K562 (cell line): Measurements from ENCODE around the gene SAE1. TPM values are rescaled to one million over a fixed set of nuclear protein-coding genes. Genes with fewer than 3 reads are reported as not detected.

Experiments
- ARID4B ChIP-seq: sonication (generic); formaldehyde crosslinking; IDR thresholded peaks from 2 replicates; pipeline ENCODE4 v1.8.0; 2022; ENCODE audit warnings: mild to moderate bottlenecking, missing genetic modification reagents
- ATF7 ChIP-seq: fragments of 450-650 bp; IDR thresholded peaks from 2 replicates; pipeline ENCODE4 v1.7.1; 2014; ENCODE audit warnings: mild to moderate bottlenecking, moderate library complexity
- BRCA1 ChIP-seq, 2 experiments: fragments of 450-650 bp in 1 of 2; sonication (generic) in 1 of 2; formaldehyde crosslinking in 1 of 2; IDR thresholded peaks; 2 replicates each; pipeline versions ENCODE4 v1.5.0 to v1.6.1; 2017 to 2020; ENCODE audit warnings: mild to moderate bottlenecking in 1 of 2, missing genetic modification reagents in 1 of 2
- CBFA2T2 ChIP-seq: fragments of 450-650 bp; conservative IDR thresholded peaks from 2 replicates; pipeline ENCODE4 v1.6.1; 2017; ENCODE audit warnings: mild to moderate bottlenecking
- CEBPG ChIP-seq, 3 experiments: fragments of 200-800 bp in 1 of 3; sonication (Bioruptor generic) in 1 of 3; sonication (generic) in 1 of 3; formaldehyde crosslinking in 1 of 3; IDR thresholded peaks in 2 of 3; conservative IDR thresholded peaks in 1 of 3; 2 replicates each; pipeline versions ENCODE4 v1.6.1 to v1.8.0; 2016 to 2022; ENCODE audit warnings: missing compliant biosample characterization in 2 of 3, missing genetic modification characterization in 2 of 3, mild to moderate bottlenecking in 1 of 3, missing genetic modification reagents in 1 of 3
- CHCHD3 ChIP-seq: fragments of 250-450 bp; sonication (Bioruptor Pico); IDR thresholded peaks from 2 replicates; pipeline ENCODE4 v2.1.2; 2022; ENCODE audit warnings: mild to moderate bottlenecking
- DDX20 ChIP-seq: fragments of 450-650 bp; IDR thresholded peaks from 2 replicates; pipeline ENCODE4 v1.6.1; 2016; ENCODE audit warnings: missing genetic modification characterization, low read depth, mild to moderate bottlenecking, missing compliant biosample characterization, moderate library complexity
- KDM5B ChIP-seq: fragments of 200-600 bp; sonication (generic); IDR thresholded peaks from 2 replicates; pipeline ENCODE4 v1.6.1; 2012; ENCODE audit warnings: low read depth, mild to moderate bottlenecking, moderate library complexity, low read length, control low read depth, inconsistent platforms; ENCODE audit not compliant: insufficient replicate concordance
- MCM2 ChIP-seq: fragments of 450-650 bp; IDR thresholded peaks from 2 replicates; pipeline ENCODE4 v1.6.1; 2017; ENCODE audit warnings: low read depth, mild to moderate bottlenecking
- NCOA2 ChIP-seq, 2 experiments: fragments of 450-650 bp; IDR thresholded peaks; 2 replicates each; pipeline ENCODE4 v1.6.1; 2018; ENCODE audit warnings: mild to moderate bottlenecking in 2 of 2, moderate library complexity in 1 of 2; ENCODE audit not compliant: partially characterized antibody in 2 of 2
- PHF21A ChIP-seq: fragments of 450-650 bp; IDR thresholded peaks from 2 replicates; pipeline ENCODE4 v1.6.1; 2017; ENCODE audit warnings: low read depth, borderline replicate concordance
- PURB ChIP-seq: sonication (generic); formaldehyde crosslinking; IDR thresholded peaks from 2 replicates; pipeline ENCODE4 v1.9.0; 2021; ENCODE audit warnings: low read depth, mild to moderate bottlenecking, missing genetic modification reagents
- RBM15 ChIP-seq: fragments of 200-400 bp; formaldehyde crosslinking; IDR thresholded peaks from 2 replicates; pipeline ENCODE4 v1.6.1; 2018; ENCODE audit warnings: mild to moderate bottlenecking, low read length, moderate library complexity; ENCODE audit not compliant: insufficient read depth
- RFX7 ChIP-seq: fragments of 250-450 bp; sonication (Bioruptor Pico); IDR thresholded peaks from 2 replicates; pipeline ENCODE4 v1.5.1; 2021; ENCODE audit warnings: mild to moderate bottlenecking
- SIN3A ChIP-seq, 2 experiments: fragments of 150-350 bp in 1 of 2; IDR thresholded peaks; 2 replicates each; pipeline ENCODE4 v1.6.1; 2011 to 2016; ENCODE audit warnings: borderline replicate concordance in 2 of 2, low read depth in 2 of 2, low read length in 2 of 2, mild to moderate bottlenecking in 2 of 2, moderate library complexity in 2 of 2; ENCODE audit not compliant: control insufficient read depth in 1 of 2
- TAF7 ChIP-seq: fragments of 450-650 bp; IDR thresholded peaks from 2 replicates; pipeline ENCODE4 v1.6.1; 2016; ENCODE audit warnings: missing genetic modification characterization, missing compliant biosample characterization
- TCF15 ChIP-seq: fragments of 250-450 bp; sonication (Bioruptor Pico); IDR thresholded peaks from 2 replicates; pipeline ENCODE4 v1.8.0; 2022; ENCODE audit warnings: moderate library complexity, mild to moderate bottlenecking, inconsistent platforms
- ZNF239 ChIP-seq: fragments of 250-450 bp; sonication (Bioruptor Pico); IDR thresholded peaks from 2 replicates; pipeline ENCODE4 v1.4.0; 2020; ENCODE audit warnings: mild to moderate bottlenecking
- ZNF274 ChIP-seq: IDR thresholded peaks from 2 replicates; pipeline ENCODE4 v1.6.1; 2011; ENCODE audit warnings: low read depth, mild to moderate bottlenecking, low read length, moderate library complexity, borderline replicate concordance
- ZNF347 ChIP-seq: fragments of 450-650 bp; formaldehyde crosslinking; IDR thresholded peaks from 2 replicates; pipeline ENCODE4 v1.4.0; 2020; ENCODE audit warnings: low read depth, mild to moderate bottlenecking, moderate library complexity
- ZNF408 ChIP-seq: fragments of 250-450 bp; sonication (Bioruptor Pico); IDR thresholded peaks from 2 replicates; pipeline ENCODE4 v1.4.0; 2020; ENCODE audit warnings: low read depth, mild to moderate bottlenecking, moderate library complexity
- ZNF511 ChIP-seq: sonication (generic); formaldehyde crosslinking; IDR thresholded peaks from 2 replicates; pipeline ENCODE4 v1.8.0; 2022; ENCODE audit warnings: mild to moderate bottlenecking, missing genetic modification reagents
- polyA plus RNA-seq, 8 experiments: library from polyadenylated mRNA; depleted of rRNA in 4 of 8; stranded (reverse) in 5 of 8; unstranded in 3 of 8; fragments of >200 nt; fragmentation: Nextera tagmentation in 2 of 8; fragmentation: Illumina TruSeq in 1 of 8; extraction: Ambion mirVana in 2 of 8; extraction: Trizol in 1 of 8; gene quantifications; 2 replicates each; pipeline versions ENCODE4 v1.2.1 to v1.2.3, GENCODE V29; 2011 to 2014; ENCODE audit warnings: inconsistent platforms in 1 of 8, missing spikeins in 1 of 8
- total RNA-seq, 7 experiments: library from RNA; depleted of rRNA in 6 of 7; stranded (reverse); fragments of >200 nt in 6 of 7; fragmentation: Illumina TruSeq in 2 of 7; extraction: Trizol in 2 of 7; gene quantifications; 2 replicates each; pipeline versions ENCODE4 v1.2.1 to v1.2.3, GENCODE V29; 2011 to 2021; ENCODE audit warnings: low replicate concordance in 1 of 7

The SAE1 gene
- total and polyA plus RNA-seq, 9 of the 15 experiments (the other 6 are each of a cell fraction or from before 2014, with no cell fraction given) = 82.8 to 299 (median 217) TPM

GRCh38 chr19:47112166-47112996 is 18.3 kb upstream of the SAE1 start (continued):
- TF ChIP-seq TCF15 (CRISPR knock-in tag) (peak; percentile 79; the same call in 1 of the 2 replicates), DDX20 (tag) (no peak), CEBPG (CRISPR knock-in tag; IDR thresholded peaks at IDR 0.05) (no peak), CEBPG (tag; conservative IDR thresholded peaks at IDR 0.05 in 1 of 2, IDR thresholded peaks at IDR 0.05 in 1 of 2) (no peak), NCOA2 (IDR thresholded peaks at IDR 0.05; ENCODE audit: partially characterized antibody in 2 of 2) (no peak), PURB (CRISPR knock-in tag) (no peak), SIN3A (IDR thresholded peaks at IDR 0.05; ENCODE audit: borderline replicate concordance in 2 of 2, control insufficient read depth in 1 of 2, low read depth in 2 of 2, low read length in 2 of 2) (peak in 1 of 2 experiments; percentile 63; a peak in 2 of 4 replicates), ZNF511 (CRISPR knock-in tag) (peak; percentile 84; the same call in 1 of the 2 replicates), CHCHD3 (CRISPR knock-in tag) (peak; percentile 43; the same call in 1 of the 2 replicates), TAF7 (peak; percentile 78), ATF7 (no peak), MCM2 (no peak), ZNF274 (no peak), ZNF347 (CRISPR knock-in tag) (no peak), RBM15 (no peak), ZNF239 (CRISPR knock-in tag) (no peak), BRCA1 (IDR thresholded peaks at IDR 0.05) (no peak), BRCA1 (CRISPR knock-in tag; IDR thresholded peaks at IDR 0.05) (no peak), ZNF408 (no peak), CBFA2T2 (no peak), RFX7 (CRISPR knock-in tag) (no peak), PHF21A (0 out of 2 replicates have a peak, but pooled peaks have one; percentile 55), KDM5B (peak; percentile 30), ARID4B (CRISPR knock-in tag) (no peak)
